Measurements from ENCODE around the gene HIC1. TPM values are rescaled to one million over a fixed set of nuclear protein-coding genes. Genes with fewer than 3 reads are reported as not detected.

Gene HIC1
- total RNA-seq, 4 donors from 2014 or later, result 27.6 to 64.7 (median 50.0) TPM

DNA sequence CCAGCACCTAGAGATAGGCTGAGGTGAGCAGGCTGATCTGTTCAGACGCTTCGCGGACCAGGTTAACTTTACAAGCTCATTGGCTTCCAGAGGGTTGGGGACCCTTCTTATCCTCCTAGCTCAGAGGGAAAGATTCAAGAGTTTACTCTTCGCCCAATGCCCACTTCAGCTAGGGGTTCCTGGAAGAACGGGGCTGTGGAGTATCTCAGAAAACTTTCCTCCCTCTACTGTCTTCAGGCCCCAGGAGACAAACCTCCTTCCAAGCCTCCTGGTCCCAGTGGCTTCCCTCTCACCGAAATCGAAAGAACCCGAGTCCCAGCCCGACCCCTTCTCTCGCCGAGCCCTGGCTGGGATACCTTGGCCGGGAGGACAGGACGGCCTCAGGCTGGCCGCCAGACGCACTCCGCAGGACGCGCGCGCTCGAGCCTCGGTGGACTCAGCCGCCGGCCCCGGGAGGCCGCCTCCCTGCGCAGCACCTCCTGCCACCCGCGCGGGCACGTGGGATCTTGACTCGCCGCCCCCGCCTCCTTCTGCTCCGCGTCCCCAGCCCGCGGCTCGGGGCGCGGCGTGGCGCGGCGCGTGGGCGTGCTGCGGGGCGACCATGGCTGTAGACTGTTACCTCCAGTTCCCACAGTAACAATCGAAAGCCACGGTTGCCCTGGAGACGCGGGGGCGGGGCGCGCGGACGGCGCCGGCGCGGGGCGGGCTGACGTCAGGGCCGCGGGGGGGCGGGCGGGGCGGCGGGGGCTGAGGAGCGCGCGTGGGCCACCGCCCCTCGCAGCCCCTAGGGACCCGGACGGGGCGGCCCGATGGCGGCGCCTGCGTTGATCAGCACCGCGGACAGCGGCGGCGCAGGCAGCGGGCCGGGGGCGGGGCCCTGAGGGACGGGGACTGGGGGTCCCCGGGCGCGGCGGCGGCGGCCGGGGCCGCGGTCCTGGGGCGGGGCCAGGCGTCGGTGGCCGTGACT lies 5.3 kb upstream of the HIC1 start:
- H3K27me3 ChIP-seq, result peaks cover 0 to 12% of the 10 kb centered on the region in 2 donors
- DNase-seq (ENCODE audit: low spot score in 2 of 2), result peak; percentile 79 to 82
- 5 to 15% methylated on average over 7 to 49 of the region's 104 CpGs for WGBS, 2 donors

DNA sequence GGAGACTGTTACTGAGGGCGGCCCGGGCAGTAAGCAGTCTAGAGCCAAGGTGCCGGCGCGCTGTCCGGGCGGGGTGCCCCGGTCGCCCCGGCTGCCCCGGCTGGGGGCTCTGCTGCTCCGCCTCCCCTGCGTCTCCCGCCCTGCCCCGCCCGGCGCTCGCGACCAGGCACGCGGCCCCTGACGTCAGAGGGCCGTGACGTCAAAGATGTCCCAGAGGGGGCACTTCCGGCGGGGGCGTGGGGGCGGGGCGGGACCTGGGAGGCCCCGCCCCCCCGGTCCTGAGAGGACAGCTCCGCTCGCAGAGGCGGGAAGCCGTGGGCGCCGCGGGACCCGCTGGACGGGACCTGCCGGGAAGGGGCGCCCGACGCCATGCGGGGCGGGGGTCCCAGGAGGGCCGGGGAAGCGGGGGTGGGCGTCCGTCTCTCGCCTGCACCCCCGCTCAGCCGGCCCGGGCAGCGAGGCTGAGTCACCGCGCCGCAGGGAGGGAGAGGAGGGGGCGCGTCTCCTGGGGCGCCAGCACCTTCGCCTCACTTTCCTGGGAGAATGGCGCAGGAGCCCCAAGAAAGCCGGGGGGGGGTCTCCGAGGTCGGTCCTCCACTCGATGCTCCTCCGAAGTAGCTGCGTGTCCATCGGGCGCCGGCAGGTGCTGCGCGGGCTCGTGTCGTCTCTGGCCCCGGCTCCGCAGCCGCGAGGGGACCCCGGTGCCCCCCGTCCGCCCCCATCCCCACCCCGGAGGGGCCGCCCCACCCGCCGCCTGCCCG lies 4.4 kb upstream of the HIC1 start:
- H3K27ac ChIP-seq, result peak overlapping the region in 2 of 4 donors; percentile 6 to 89
- TF ChIP-seq, protein P1, sequence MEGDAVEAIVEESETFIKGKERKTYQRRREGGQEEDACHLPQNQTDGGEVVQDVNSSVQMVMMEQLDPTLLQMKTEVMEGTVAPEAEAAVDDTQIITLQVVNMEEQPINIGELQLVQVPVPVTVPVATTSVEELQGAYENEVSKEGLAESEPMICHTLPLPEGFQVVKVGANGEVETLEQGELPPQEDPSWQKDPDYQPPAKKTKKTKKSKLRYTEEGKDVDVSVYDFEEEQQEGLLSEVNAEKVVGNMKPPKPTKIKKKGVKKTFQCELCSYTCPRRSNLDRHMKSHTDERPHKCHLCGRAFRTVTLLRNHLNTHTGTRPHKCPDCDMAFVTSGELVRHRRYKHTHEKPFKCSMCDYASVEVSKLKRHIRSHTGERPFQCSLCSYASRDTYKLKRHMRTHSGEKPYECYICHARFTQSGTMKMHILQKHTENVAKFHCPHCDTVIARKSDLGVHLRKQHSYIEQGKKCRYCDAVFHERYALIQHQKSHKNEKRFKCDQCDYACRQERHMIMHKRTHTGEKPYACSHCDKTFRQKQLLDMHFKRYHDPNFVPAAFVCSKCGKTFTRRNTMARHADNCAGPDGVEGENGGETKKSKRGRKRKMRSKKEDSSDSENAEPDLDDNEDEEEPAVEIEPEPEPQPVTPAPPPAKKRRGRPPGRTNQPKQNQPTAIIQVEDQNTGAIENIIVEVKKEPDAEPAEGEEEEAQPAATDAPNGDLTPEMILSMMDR (IDR thresholded peaks at IDR 0.05), result no peak
- TF ChIP-seq POLR2A (IDR thresholded peaks at IDR 0.05) (peak in 1 of 2 donors; percentile 45), EP300 (IDR thresholded peaks at IDR 0.05) (no peak)
- H3K36me3 ChIP-seq, result no peaks in the 10 kb centered on the region
- H3K4me3 ChIP-seq, result peak overlapping the region; percentile 28 to 89 (median 63)
- 0% methylated on average over 34 of the region's 88 CpGs; no CpG with 5 or more reads in 1 of the 2 donors for WGBS, 2 donors
- H3K27me3 ChIP-seq, result peaks cover 0 to 18% of the 10 kb centered on the region in 2 donors
- DNase-seq (ENCODE audit: low spot score in 2 of 2), result peak in 1 of 2 donors; percentile 57
- H3K4me1 ChIP-seq, result peaks cover 3 to 60% (median 36%) of the 10 kb centered on the region in 4 donors
- no peaks in the 10 kb centered on the region for H3K9me3 ChIP-seq

More for the DNA sequence above, 5.3 kb upstream of the HIC1 start:
- TF ChIP-seq EP300 (IDR thresholded peaks at IDR 0.05) (peak in 1 of 2 donors; percentile 22), POLR2A (IDR thresholded peaks at IDR 0.05) (peak in 1 of 2 donors; percentile 67)
- TF ChIP-seq, protein P1 (IDR thresholded peaks at IDR 0.05), result no peak
- no peaks in the 10 kb centered on the region for H3K9me3 ChIP-seq
- H3K4me1 ChIP-seq, result peaks cover 3 to 53% (median 30%) of the 10 kb centered on the region in 4 donors
- H3K36me3 ChIP-seq, result peaks cover 0 to 3% (median 0%) of the 10 kb centered on the region in 3 donors
- H3K4me3 ChIP-seq, result peak overlapping the region; percentile 59 to 89 (median 74)
- H3K27ac ChIP-seq, result peak overlapping the region; percentile 48 to 89 (median 58)

DNA sequence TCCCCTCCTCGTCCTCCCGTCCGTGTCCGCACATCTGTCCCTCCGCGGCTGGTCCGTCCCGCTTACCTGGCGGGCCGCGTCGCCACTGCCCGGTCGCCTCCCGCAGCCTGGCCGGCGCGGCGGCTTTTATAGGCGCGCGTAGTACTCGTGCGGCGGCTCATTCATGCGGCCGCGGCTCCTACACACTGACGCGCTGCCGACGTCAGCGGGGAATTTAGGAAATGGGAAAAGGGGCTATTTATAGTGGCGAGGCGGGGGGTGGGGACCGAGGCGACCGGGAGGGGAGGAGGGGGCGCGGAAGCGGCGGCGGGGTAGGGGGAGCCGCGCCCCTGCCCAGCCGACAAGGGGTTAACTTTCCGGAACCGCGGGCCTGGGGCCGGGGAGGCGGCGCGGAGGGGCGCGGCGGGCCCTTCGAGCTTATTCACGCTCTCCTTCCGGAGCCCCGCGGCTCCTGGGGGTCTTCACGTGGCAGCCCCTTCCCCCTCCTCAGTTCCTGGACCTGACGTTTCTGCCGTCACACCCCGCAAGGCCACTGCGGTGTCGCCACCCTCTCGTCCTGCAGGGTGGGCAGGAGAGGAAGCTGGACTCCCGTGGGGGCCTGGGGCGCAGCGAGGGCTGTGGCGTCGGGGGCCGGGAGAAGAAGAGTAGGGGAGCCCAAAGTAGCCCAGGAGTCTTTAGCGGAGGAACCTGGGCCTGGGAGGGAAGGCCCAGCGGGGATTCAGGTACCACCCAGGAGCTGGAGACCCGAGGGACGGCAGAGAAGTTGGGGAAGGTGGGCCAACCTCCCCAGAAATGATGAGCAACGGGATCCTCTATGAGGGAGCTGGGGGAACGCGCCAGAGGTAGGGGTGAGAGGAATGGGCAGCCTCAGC lies 3.6 kb upstream of the HIC1 start:
- Histone ChIP-seq H3K36me3 (peaks cover 0 to 2% (median 0%) of the 10 kb centered on the region in 3 donors), H3K9me3 (no peaks in the 10 kb centered on the region), H3K27me3 (peaks cover 0 to 18% of the 10 kb centered on the region in 2 donors), H3K4me3 (peak overlapping the region; percentile 28 to 89 (median 63)), H3K4me1 (peaks cover 3 to 64% (median 37%) of the 10 kb centered on the region in 4 donors), H3K27ac (peak overlapping the region in 3 of 4 donors; percentile 6 to 89 (median 25))
- TF ChIP-seq EP300 (IDR thresholded peaks at IDR 0.05) (no peak), POLR2A (IDR thresholded peaks at IDR 0.05) (no peak)
- TF ChIP-seq, protein P1 (IDR thresholded peaks at IDR 0.05), result no peak
- DNase-seq (ENCODE audit: low spot score in 2 of 2), result no peak
- WGBS, 2 donors, result 8 to 9% methylated on average over 59 to 74 of the region's 81 CpGs

DNA sequence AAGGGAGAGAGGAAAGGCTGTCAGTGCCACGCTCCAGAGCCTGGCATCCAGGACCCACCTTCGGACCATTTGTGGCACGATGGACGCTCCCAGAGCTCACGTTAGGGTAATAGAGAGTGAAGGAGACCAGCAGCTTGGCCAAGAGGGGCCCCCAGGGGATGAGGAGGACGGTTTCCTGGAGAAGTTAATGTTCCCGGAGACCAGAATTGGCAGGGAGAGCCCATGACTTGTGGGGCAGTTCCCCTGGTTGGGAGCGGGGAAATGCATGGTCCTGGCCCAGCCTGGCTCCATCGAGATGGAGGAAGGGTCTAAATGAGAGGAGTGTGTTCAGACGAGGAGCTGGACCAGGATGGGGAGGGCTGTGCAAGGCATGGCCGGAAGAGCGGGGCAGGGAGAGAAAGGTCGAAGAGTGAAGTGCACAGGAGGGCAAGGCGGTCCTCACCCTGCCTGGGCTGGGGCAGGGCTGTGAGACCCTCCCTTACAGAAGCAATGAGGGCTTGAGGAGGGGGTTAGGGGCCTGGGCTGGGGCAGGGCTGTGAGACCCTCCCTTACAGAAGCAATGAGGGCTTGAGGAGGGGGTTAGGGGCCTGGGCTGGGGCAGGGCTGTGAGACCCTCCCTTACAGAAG lies 2.9 kb upstream of the HIC1 start:
- H3K27me3 ChIP-seq, result peaks cover 0 to 18% of the 10 kb centered on the region in 2 donors
- H3K27ac ChIP-seq, result peak overlapping the region in 1 of 4 donors; percentile 89
- no peak for DNase-seq (ENCODE audit: low spot score in 2 of 2)
- H3K4me1 ChIP-seq, result peaks cover 3 to 70% (median 39%) of the 10 kb centered on the region in 4 donors
- peaks cover 0 to 8% (median 0%) of the 10 kb centered on the region in 3 donors for H3K36me3 ChIP-seq
- TF ChIP-seq POLR2A (IDR thresholded peaks at IDR 0.05) (no peak), EP300 (IDR thresholded peaks at IDR 0.05) (no peak)
- TF ChIP-seq, protein P1 (IDR thresholded peaks at IDR 0.05), result no peak
- WGBS, 2 donors, result 44 to 45% methylated on average over 14 of the region's 14 CpGs
- no peak overlapping the region for H3K4me3 ChIP-seq
- no peaks in the 10 kb centered on the region for H3K9me3 ChIP-seq
